HCT116 (cell line): ENCODE measurements around the gene GARIN5B.

Experiments used
- TCF7L2 ChIP-seq: IDR thresholded peaks from 2 replicates; pipeline ENCODE4 v1.7.0; 2011; ENCODE audit warnings: borderline replicate concordance, inconsistent platforms; ENCODE audit not compliant: insufficient read depth, insufficient read length; ENCODE audit errors: extremely low read depth
- TF ChIP-seq, protein P1 (sequence below), 3 experiments: fragments of 200-600 bp in 1 of 3; sonication (generic) in 1 of 3; IDR thresholded peaks in 2 of 3; conservative IDR thresholded peaks in 1 of 3; 2 replicates each; pipeline ENCODE4 v1.5.1; 2012 to 2017; ENCODE audit warnings: low read depth in 2 of 3, low read length in 2 of 3, antibody characterized with exemption in 1 of 3, borderline replicate concordance in 1 of 3, control low read depth in 1 of 3, mild to moderate bottlenecking in 1 of 3, mixed read lengths in 1 of 3, mixed run types in 1 of 3, moderate library complexity in 1 of 3; ENCODE audit not compliant: insufficient read depth in 1 of 3

DNA sequence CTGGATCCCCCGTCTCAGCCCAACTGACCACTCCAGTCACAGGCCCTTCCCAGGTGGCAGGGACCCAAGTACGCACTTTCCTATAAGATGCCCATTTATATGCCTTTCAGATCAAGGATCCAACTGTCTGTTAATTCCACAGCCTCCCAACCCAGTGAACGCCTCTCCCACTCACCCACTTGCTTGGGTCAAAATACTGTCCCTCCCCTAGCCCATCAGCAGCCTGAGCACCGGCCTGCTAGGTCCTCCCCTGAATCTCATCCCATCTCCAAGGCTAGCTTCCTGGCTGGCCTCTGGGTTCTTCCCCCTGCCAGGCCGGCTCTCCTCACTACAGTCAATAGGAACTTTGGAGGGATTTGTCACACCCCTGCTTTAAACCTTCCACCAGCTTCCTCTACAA, 42.6 kb upstream of the GARIN5B start:
- no peak for TF ChIP-seq TCF7L2
- TF ChIP-seq, protein P1, sequence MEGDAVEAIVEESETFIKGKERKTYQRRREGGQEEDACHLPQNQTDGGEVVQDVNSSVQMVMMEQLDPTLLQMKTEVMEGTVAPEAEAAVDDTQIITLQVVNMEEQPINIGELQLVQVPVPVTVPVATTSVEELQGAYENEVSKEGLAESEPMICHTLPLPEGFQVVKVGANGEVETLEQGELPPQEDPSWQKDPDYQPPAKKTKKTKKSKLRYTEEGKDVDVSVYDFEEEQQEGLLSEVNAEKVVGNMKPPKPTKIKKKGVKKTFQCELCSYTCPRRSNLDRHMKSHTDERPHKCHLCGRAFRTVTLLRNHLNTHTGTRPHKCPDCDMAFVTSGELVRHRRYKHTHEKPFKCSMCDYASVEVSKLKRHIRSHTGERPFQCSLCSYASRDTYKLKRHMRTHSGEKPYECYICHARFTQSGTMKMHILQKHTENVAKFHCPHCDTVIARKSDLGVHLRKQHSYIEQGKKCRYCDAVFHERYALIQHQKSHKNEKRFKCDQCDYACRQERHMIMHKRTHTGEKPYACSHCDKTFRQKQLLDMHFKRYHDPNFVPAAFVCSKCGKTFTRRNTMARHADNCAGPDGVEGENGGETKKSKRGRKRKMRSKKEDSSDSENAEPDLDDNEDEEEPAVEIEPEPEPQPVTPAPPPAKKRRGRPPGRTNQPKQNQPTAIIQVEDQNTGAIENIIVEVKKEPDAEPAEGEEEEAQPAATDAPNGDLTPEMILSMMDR (IDR thresholded peaks at IDR 0.05 in 2 of 3, conservative IDR thresholded peaks at IDR 0.05 in 1 of 3; ENCODE audit: borderline replicate concordance in 1 of 3, insufficient read depth in 1 of 3, low read depth in 2 of 3, low read length in 2 of 3), result no peak
